GM12878 (cell line): ENCODE data around the gene RRAGB. TPM values are rescaled to one million over a fixed set of nuclear protein-coding genes. Genes with fewer than 3 reads are reported as not detected.

ENCODE experiments used
- ATAC-seq: fragments of 200-7000 bp; cut with Tn5 transposase; 3 replicates; pipeline ENCODE4 v1.9.1; 2020; ENCODE audit warnings: mild to moderate bottlenecking, moderate library complexity
- BruUV-seq: library from RNA; stranded (reverse); fragments of 400-500 nt; replicated peaks from 2 replicates; lab custom pipeline; 2021; lab: Mats Ljungman, UMichigan
- CTCF ChIA-PET: fragments of 300-600 bp; sonication (Branson Sonifier 250); formaldehyde crosslinking; extraction: SDS; loops from one replicate; lab custom pipeline; 2021; ENCODE audit warnings: inconsistent platforms; lab: Yijun Ruan, JAX
- POLR2A ChIA-PET: fragments of 350-600 bp; formaldehyde crosslinking; extraction: SDS; loops from one replicate; lab custom pipeline; 2021; ENCODE audit warnings: inconsistent platforms; lab: Charles Lee
- RAD21 ChIA-PET: fragments of 300-600 bp; sonication (Branson Sonifier 250); formaldehyde crosslinking; loops from one replicate; lab custom pipeline; 2023; ENCODE audit warnings: antibody characterized with exemption; ENCODE audit not compliant: unreplicated experiment; lab: Charles Lee
- SMC1A ChIA-PET: fragments of 300-600 bp; sonication (Branson Sonifier 250); formaldehyde crosslinking; loops from one replicate; lab custom pipeline; 2023; ENCODE audit not compliant: unreplicated experiment, uncharacterized antibody; lab: Charles Lee
- DNase-seq: peaks from one replicate; pipeline ENCODE4 v3.0.0-alpha.2; 2011; ENCODE audit warnings: low read depth, low spot score
- FAIRE-seq: peaks from 3 replicates; lab custom pipeline; 2011; peaks lifted over from hg19 to GRCh38; lab: Jason Lieb, UNC
- H2AFZ ChIP-seq: 2 replicates; pipeline ENCODE4 v1.6.0; 2011; ENCODE audit warnings: low read depth, low read length, control low read depth; ENCODE audit not compliant: control insufficient read depth
- H3K27ac ChIP-seq: 2 replicates; pipeline ENCODE4 v1.5.1; 2011; ENCODE audit warnings: control low read depth; ENCODE audit not compliant: control insufficient read depth, insufficient read depth
- H3K27me3 ChIP-seq, 2 experiments: replicated peaks in 1 of 2; 2 replicates each; pipeline versions ENCODE4 v1.6.0 to v1.6.1; 2011; ENCODE audit warnings: low read length in 1 of 2; ENCODE audit not compliant: control insufficient read depth in 2 of 2, insufficient read depth in 2 of 2
- H3K36me3 ChIP-seq, 2 experiments: 2 replicates each; pipeline ENCODE4 v1.5.1; 2011; ENCODE audit warnings: low read length in 1 of 2; ENCODE audit not compliant: control insufficient read depth in 2 of 2, insufficient read depth in 2 of 2
- H3K4me1 ChIP-seq: 2 replicates; pipeline ENCODE4 v1.6.1; 2011; ENCODE audit warnings: mild to moderate bottlenecking, low read length, moderate library complexity, mixed read lengths; ENCODE audit not compliant: control insufficient read depth, insufficient read depth
- H3K4me2 ChIP-seq: 2 replicates; pipeline ENCODE4 v1.6.0; 2011; ENCODE audit warnings: control low read depth; ENCODE audit not compliant: control insufficient read depth, insufficient read depth
- H3K4me3 ChIP-seq: fragments of 200-600 bp; sonication (generic); 2 replicates; pipeline ENCODE4 v1.5.1; 2016
- H3K79me2 ChIP-seq: 2 replicates; pipeline ENCODE4 v1.6.0; 2011; ENCODE audit warnings: low read length; ENCODE audit not compliant: control insufficient read depth, insufficient read depth
- H3K9ac ChIP-seq: 2 replicates; pipeline ENCODE4 v1.8.0; 2011; ENCODE audit warnings: low read length, control low read depth, mixed read lengths; ENCODE audit not compliant: control insufficient read depth, insufficient read depth
- H3K9me3 ChIP-seq: replicated peaks from 3 replicates; pipeline ENCODE4 v1.5.1; 2011; ENCODE audit warnings: mild to moderate bottlenecking, low read length; ENCODE audit not compliant: control insufficient read depth, insufficient read depth
- H4K20me1 ChIP-seq: 2 replicates; pipeline ENCODE4 v1.6.0; 2011; ENCODE audit not compliant: control insufficient read depth, insufficient read depth
- EED ChIP-seq: sonication (generic); IDR thresholded peaks from 2 replicates; pipeline ENCODE4 v1.6.1; 2016; ENCODE audit warnings: antibody characterized with exemption, low read depth
- RAD21 ChIP-seq: IDR thresholded peaks from 2 replicates; pipeline ENCODE4 v1.6.1; 2011; ENCODE audit warnings: mild to moderate bottlenecking, low read depth, low read length, moderate library complexity; ENCODE audit not compliant: insufficient read depth
- WGBS: methylation state at CpG from one replicate; pipeline ENCODE4 v1.1.6; 2016; ENCODE audit warnings: low lambda C conversion rate; ENCODE audit not compliant: insufficient replicate concordance, insufficient coverage; ENCODE audit errors: missing lambda C conversion rate; 5-methylcytosine and 5-hydroxymethylcytosine counted together
- in situ Hi-C: fragments of 300-500 bp; cut with MboI; formaldehyde crosslinking; loops from 9 replicates; pipeline ENCODE4 v1.14.3; 2018; ENCODE audit warnings: mixed read lengths
- intact Hi-C: fragments of 100-400 bp; cut with micrococcal nuclease; formaldehyde crosslinking; loops from one replicate; pipeline ENCODE4 v1.14.2; 2022; ENCODE audit not compliant: unreplicated experiment
- polyA plus RNA-seq, 11 experiments: library from polyadenylated mRNA; depleted of rRNA in 4 of 11; unstranded in 6 of 11; stranded (reverse) in 5 of 11; fragments of >200 nt; fragmentation: Nextera tagmentation in 4 of 11; fragmentation: Illumina TruSeq in 1 of 11; extraction: Ambion mirVana in 4 of 11; extraction: Trizol in 1 of 11; gene quantifications; 1 replicate in 1 of 11; 2 replicates in 10 of 11; pipeline versions ENCODE4 v1.2.1 to v1.2.3, GENCODE V29; 2011 to 2016; ENCODE audit warnings: inconsistent platforms in 2 of 11, missing spikeins in 2 of 11, low read depth in 1 of 11
- total RNA-seq, 4 experiments: library from RNA; depleted of rRNA in 3 of 4; stranded (reverse); fragments of >200 nt in 3 of 4; fragmentation: Illumina TruSeq in 1 of 4; extraction: Trizol in 1 of 4; gene quantifications; 2 replicates each; pipeline versions ENCODE4 v1.2.1 to v1.2.3, GENCODE V29; 2013 to 2021
- TF ChIP-seq, protein P1 (sequence below): fragments of 450-650 bp; formaldehyde crosslinking; IDR thresholded peaks from 2 replicates; pipeline ENCODE4 v1.5.0; 2022; ENCODE audit warnings: mild to moderate bottlenecking, missing genetic modification characterization
- TF ChIP-seq, protein P2 (sequence below): fragments of 450-650 bp; IDR thresholded peaks from 2 replicates; pipeline ENCODE4 v1.6.1; 2017; ENCODE audit warnings: antibody characterized with exemption, mild to moderate bottlenecking, moderate library complexity
- TF ChIP-seq, protein P3 (sequence below): IDR thresholded peaks from 2 replicates; pipeline ENCODE4 v1.6.1; 2012; ENCODE audit warnings: low read depth, low read length, improper control_type of control experiment
- TF ChIP-seq, protein P4 (sequence below): fragments of 150-350 bp; IDR thresholded peaks from 2 replicates; pipeline ENCODE4 v1.6.1; 2016; ENCODE audit warnings: low read depth, low read length
- TF ChIP-seq, protein P5 (sequence below): fragments of 450-650 bp; conservative IDR thresholded peaks from 2 replicates; pipeline ENCODE4 v1.6.1; 2017; ENCODE audit warnings: mild to moderate bottlenecking, moderate library complexity

Gene RRAGB
- total and polyA plus RNA-seq, 10 of the 15 experiments (the other 5 are each of a cell fraction or from before 2014, with no cell fraction given) = 8.2 to 30.8 (median 12.0) TPM

DNA sequence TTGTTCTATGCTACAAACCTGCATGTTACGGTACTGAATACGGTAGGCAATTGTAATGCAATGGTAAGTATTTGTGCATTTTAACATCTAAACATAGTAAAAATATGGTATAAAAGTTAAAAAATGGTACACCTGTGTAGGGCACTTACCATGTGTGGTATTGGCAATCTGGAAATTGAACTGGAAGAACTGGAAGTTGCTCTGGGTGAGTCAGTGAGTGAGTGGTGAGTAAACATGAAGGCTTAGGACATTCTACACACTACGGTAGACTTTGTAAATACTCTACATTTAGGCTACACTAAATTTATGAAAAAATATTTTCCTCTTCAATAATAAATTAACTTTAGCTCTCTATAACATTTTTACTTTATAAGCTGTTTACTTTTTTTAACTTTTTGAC lies 78.9 kb downstream of the RRAGB start (continued):
- TF ChIP-seq, protein P1, sequence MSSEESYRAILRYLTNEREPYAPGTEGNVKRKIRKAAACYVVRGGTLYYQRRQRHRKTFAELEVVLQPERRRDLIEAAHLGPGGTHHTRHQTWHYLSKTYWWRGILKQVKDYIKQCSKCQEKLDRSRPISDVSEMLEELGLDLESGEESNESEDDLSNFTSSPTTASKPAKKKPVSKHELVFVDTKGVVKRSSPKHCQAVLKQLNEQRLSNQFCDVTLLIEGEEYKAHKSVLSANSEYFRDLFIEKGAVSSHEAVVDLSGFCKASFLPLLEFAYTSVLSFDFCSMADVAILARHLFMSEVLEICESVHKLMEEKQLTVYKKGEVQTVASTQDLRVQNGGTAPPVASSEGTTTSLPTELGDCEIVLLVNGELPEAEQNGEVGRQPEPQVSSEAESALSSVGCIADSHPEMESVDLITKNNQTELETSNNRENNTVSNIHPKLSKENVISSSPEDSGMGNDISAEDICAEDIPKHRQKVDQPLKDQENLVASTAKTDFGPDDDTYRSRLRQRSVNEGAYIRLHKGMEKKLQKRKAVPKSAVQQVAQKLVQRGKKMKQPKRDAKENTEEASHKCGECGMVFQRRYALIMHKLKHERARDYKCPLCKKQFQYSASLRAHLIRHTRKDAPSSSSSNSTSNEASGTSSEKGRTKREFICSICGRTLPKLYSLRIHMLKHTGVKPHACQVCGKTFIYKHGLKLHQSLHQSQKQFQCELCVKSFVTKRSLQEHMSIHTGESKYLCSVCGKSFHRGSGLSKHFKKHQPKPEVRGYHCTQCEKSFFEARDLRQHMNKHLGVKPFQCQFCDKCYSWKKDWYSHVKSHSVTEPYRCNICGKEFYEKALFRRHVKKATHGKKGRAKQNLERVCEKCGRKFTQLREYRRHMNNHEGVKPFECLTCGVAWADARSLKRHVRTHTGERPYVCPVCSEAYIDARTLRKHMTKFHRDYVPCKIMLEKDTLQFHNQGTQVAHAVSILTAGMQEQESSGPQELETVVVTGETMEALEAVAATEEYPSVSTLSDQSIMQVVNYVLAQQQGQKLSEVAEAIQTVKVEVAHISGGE = no peak

DNA sequence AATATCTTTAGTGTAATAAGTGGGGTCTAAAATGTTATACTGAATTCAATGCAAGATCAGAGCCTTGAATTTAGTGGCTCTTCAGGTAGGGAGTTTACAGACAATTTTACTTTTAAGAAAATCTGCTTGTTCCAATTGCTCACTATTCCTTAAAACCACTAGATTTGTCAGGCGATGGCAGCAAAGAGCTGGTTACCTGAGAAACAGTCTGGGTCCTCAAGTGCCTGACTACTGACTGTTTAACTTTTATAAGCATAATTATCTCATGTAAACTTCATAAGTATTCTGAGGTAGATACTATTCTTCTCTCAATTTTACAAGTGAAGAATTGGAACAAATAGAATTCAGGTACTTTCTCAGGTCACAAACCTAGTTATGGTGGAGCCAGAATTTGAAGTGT lies 84.3 kb downstream of the RRAGB start:
- peak; percentile 36; the same call in 1 of the 3 replicates for ATAC-seq
- TF ChIP-seq RAD21 (peak; percentile 32; the same call in 1 of the 2 replicates), EED (no peak)
- TF ChIP-seq, protein P2, sequence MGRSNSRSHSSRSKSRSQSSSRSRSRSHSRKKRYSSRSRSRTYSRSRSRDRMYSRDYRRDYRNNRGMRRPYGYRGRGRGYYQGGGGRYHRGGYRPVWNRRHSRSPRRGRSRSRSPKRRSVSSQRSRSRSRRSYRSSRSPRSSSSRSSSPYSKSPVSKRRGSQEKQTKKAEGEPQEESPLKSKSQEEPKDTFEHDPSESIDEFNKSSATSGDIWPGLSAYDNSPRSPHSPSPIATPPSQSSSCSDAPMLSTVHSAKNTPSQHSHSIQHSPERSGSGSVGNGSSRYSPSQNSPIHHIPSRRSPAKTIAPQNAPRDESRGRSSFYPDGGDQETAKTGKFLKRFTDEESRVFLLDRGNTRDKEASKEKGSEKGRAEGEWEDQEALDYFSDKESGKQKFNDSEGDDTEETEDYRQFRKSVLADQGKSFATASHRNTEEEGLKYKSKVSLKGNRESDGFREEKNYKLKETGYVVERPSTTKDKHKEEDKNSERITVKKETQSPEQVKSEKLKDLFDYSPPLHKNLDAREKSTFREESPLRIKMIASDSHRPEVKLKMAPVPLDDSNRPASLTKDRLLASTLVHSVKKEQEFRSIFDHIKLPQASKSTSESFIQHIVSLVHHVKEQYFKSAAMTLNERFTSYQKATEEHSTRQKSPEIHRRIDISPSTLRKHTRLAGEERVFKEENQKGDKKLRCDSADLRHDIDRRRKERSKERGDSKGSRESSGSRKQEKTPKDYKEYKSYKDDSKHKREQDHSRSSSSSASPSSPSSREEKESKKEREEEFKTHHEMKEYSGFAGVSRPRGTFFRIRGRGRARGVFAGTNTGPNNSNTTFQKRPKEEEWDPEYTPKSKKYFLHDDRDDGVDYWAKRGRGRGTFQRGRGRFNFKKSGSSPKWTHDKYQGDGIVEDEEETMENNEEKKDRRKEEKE = no peak
- TF ChIP-seq, protein P3, sequence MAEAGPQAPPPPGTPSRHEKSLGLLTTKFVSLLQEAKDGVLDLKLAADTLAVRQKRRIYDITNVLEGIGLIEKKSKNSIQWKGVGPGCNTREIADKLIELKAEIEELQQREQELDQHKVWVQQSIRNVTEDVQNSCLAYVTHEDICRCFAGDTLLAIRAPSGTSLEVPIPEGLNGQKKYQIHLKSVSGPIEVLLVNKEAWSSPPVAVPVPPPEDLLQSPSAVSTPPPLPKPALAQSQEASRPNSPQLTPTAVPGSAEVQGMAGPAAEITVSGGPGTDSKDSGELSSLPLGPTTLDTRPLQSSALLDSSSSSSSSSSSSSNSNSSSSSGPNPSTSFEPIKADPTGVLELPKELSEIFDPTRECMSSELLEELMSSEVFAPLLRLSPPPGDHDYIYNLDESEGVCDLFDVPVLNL = no peak
- TF ChIP-seq, protein P4, sequence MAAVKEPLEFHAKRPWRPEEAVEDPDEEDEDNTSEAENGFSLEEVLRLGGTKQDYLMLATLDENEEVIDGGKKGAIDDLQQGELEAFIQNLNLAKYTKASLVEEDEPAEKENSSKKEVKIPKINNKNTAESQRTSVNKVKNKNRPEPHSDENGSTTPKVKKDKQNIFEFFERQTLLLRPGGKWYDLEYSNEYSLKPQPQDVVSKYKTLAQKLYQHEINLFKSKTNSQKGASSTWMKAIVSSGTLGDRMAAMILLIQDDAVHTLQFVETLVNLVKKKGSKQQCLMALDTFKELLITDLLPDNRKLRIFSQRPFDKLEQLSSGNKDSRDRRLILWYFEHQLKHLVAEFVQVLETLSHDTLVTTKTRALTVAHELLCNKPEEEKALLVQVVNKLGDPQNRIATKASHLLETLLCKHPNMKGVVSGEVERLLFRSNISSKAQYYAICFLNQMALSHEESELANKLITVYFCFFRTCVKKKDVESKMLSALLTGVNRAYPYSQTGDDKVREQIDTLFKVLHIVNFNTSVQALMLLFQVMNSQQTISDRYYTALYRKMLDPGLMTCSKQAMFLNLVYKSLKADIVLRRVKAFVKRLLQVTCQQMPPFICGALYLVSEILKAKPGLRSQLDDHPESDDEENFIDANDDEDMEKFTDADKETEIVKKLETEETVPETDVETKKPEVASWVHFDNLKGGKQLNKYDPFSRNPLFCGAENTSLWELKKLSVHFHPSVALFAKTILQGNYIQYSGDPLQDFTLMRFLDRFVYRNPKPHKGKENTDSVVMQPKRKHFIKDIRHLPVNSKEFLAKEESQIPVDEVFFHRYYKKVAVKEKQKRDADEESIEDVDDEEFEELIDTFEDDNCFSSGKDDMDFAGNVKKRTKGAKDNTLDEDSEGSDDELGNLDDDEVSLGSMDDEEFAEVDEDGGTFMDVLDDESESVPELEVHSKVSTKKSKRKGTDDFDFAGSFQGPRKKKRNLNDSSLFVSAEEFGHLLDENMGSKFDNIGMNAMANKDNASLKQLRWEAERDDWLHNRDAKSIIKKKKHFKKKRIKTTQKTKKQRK = no peak
- TF ChIP-seq, protein P5, sequence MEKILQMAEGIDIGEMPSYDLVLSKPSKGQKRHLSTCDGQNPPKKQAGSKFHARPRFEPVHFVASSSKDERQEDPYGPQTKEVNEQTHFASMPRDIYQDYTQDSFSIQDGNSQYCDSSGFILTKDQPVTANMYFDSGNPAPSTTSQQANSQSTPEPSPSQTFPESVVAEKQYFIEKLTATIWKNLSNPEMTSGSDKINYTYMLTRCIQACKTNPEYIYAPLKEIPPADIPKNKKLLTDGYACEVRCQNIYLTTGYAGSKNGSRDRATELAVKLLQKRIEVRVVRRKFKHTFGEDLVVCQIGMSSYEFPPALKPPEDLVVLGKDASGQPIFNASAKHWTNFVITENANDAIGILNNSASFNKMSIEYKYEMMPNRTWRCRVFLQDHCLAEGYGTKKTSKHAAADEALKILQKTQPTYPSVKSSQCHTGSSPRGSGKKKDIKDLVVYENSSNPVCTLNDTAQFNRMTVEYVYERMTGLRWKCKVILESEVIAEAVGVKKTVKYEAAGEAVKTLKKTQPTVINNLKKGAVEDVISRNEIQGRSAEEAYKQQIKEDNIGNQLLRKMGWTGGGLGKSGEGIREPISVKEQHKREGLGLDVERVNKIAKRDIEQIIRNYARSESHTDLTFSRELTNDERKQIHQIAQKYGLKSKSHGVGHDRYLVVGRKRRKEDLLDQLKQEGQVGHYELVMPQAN = no peak

More for the DNA sequence above, 84.3 kb downstream of the RRAGB start:
- DNase-seq (no peak), FAIRE-seq (no peak)
- Histone ChIP-seq H3K27me3 (no peaks in the 10 kb centered on the region), H4K20me1 (no peaks in the 10 kb centered on the region), H3K27ac (no peak overlapping the region), H3K4me2 (no peak overlapping the region), H3K36me3 (no peaks in the 10 kb centered on the region), H2AFZ (no peak overlapping the region), H3K4me1 (no peaks in the 10 kb centered on the region), H3K79me2 (no peaks in the 10 kb centered on the region), H3K9ac (no peak overlapping the region), H3K4me3 (no peak overlapping the region), H3K9me3 (no peaks in the 10 kb centered on the region; the same call in 2 of the 3 replicates)
- intact Hi-C loops (loop anchor here (2.0 to 5.0 kb wide), 2 partner anchors 107 to 445 kb away; no protein-coding TSS in a partner anchor), in situ Hi-C loops (no loop called here)
- 50% methylated on average over 1 of the region's 1 CpG for WGBS
- POLR2A ChIA-PET = no interaction called here
- BruUV-seq = no TSS peak
- SMC1A ChIA-PET = interaction anchor here (0.9 to 4.5 kb wide), 5 partner anchors 9 to 456 kb away, joined by 3 to 24 read pairs (median 4); no protein-coding TSS in a partner anchor
- CTCF ChIA-PET = interaction anchor here (1.1 to 4.6 kb wide), 3 partner anchors 114 to 447 kb away, joined by 4 to 17 read pairs (median 11); no protein-coding TSS in a partner anchor
- RAD21 ChIA-PET = interaction anchor here (0.8 to 2.4 kb wide), 5 partner anchors 37 to 448 kb away, joined by 3 to 13 read pairs (median 5); no protein-coding TSS in a partner anchor
